GM18526 (cell line): ENCODE measurements around the gene PTH2.

Source experiments
- POLR2A ChIP-seq: IDR thresholded peaks from 3 replicates; pipeline ENCODE4 v1.6.1; 2011; ENCODE audit not compliant: insufficient read length; ENCODE audit errors: extremely low read depth

Gene PTH2

DNA sequence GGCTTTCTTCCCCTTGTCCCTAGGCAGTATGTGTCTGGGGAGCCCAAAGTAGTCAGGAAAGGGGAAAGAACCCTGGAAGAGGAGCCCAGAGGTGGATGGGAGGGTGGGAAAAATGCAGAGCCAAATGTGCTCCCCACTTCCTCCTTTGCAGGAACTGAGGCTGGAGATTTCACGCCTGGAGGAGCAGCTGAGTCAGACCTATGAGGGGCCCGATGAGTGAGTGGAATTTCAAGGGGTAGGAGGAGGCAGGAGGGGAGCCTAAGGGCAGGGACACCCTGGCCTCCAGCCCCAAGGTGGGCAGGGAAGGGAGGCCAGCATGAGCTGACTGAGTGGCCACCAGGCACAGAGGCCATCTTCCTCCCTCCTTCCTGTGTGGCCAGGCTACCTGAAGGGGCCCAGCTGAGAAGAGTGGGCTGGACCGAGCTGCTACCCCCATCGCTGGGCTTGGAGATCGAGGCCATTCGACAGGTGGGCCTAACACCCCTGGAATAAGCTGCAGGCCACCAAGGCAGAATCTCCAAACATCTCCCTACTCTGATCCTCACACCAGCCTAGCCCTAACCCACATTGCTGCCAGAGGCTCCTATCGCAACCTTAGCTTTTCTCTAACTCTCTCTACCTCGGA, 14.3 kb downstream of the PTH2 start:
- no peak for TF ChIP-seq POLR2A

DNA sequence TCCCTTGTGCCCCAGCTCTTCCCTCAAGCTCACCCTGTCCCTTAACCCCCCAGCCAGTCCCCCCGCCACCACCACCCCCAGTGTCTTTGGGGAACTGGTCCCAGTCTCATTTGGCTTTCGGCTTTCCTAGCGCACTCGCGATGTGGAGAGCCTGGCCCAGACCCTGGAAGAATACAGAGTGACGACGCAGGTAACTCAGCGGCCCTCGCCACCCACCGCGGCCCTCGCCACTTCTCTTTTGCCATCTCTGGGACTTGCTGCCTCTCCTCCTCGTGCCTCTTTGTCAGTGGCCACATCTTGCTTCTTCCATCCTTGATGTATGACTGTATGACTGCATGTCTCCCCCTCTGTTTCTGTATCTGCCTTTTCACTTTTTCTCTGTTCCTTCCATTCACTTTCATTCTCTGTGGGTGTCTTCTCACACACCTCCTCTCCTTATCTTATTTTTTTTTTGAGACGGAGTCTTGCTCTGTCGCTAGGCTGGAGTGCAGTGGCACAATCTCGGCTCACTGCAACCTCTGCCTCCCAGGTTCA, 15.7 kb downstream of the PTH2 start:
- no peak for TF ChIP-seq POLR2A

DNA sequence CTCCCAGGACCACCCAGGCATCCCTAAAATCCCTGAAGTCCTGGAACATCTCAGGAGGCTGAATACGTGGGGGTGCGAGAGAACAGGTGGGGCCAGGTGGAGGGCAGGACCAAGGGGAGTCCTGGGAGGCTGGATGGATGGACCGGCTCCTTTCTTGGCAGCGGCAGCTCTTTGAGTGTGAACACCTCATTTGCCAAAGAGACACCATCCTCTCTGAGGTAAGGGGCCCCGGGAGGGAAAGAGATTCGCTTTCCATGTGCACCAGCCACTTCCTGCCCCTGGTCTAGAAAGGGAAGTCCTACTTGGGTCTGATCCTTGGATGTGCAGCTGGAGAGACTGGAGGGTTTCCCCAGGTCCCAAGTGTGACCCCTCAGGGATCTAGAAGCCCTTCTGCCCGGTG, 16.2 kb downstream of the PTH2 start:
- no peak for TF ChIP-seq POLR2A

DNA sequence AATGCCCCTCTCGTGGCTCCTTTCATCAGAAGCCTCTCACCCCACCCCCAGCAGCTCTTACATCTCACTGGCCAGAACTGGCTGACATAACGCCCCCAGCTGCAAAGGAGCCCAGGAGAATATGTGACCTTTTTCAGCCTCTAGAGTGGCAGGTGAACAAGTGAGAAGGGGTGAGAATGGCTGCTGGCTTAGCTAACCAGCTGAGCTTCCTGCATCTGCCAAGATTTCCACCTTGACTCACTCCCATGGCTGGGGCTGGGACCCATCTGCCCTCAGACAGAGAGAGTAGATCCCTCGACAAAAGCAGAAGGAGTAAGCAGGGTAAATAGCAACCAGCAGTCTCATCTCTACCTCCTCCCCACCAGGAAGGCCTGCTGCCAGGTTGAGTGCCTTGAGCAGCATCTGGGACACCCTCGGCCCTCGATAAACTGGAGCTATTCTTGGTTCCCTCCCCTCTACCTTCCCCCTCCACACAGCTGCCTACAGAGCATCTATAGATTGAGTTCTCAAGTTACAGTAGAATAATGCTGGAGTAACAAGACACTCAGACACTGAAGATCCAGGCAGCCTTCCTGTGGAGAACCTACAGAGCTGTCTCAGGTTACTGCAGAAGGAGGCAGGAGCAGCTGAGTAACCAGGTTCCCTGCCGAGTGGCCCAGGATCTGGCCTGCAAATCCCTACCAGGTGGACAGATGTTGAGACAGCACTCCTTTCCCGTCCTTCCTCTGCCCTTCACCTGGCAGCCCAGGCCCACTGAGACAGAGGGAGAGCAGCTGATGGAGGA, 19.6 kb downstream of the PTH2 start:
- TF ChIP-seq POLR2A, result no peak

DNA sequence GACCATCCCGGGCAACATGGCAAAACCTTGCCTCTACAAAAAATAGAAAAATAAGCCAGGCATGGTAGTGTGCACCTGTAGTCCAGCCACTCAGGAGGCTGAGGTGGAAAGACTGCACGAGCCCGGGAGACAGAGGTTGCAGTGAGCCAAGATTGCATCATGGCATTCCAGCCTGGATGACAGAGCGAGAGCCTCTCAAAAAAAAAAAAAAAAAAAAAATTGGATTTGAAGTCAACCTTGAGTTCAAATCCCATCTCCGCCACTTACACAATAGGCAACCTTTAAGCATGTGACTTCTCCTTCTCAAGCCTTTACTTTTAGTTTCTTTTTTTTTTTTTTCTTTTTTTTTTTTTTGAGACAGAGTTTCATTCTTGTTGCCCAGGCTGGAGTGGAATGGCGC, 23.2 kb downstream of the PTH2 start:
- TF ChIP-seq POLR2A, result no peak

DNA sequence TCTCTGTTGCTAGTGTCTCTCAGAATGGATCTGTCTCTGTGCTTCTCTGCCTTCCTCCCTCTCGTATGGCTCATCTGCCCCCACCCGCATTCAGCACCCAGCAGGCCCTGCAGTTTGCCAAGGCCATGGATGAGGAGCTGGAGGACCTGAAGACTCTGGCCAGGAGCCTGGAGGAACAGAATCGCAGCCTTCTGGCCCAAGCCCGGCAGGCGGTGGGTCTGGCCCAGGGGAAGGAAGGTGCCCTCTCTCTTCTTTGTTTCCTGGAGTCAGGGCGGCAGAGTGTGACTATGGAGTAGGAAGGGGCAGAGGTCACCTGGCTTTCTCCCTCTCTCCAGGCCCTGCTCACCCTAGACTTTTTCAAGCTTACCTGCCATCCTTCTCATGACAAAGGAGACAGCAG, 24.3 kb downstream of the PTH2 start:
- TF ChIP-seq POLR2A, result no peak

DNA sequence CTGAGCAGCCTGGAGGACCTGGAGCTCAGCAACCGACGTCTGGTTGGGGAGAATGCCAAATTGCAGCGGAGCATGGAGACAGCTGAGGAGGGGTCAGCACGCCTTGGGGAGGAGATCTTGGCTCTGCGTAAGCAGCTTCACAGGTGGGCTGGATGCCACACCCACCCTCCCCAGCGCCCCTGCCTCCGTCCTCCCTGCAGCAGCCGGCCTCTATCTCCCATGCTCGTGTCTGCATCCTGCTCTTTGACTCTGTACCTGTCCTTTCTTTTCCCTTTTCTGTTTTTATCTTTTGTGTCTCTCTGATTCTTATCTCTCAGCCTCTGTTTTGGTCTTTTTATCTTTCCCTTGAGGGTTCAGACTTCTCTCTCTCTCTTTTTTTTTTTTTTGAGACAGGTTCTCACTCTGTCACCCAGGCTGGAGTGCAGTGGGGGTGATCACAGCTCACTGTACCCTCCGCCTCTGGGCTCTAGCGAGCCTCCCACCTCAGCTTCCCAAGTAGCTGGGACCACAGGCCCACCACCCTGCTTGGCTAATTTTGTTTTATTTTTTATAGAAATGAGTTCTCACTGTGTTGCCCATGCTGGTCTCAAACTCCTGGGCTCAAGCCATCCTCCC, 25.1 kb downstream of the PTH2 start:
- TF ChIP-seq POLR2A, result no peak

DNA sequence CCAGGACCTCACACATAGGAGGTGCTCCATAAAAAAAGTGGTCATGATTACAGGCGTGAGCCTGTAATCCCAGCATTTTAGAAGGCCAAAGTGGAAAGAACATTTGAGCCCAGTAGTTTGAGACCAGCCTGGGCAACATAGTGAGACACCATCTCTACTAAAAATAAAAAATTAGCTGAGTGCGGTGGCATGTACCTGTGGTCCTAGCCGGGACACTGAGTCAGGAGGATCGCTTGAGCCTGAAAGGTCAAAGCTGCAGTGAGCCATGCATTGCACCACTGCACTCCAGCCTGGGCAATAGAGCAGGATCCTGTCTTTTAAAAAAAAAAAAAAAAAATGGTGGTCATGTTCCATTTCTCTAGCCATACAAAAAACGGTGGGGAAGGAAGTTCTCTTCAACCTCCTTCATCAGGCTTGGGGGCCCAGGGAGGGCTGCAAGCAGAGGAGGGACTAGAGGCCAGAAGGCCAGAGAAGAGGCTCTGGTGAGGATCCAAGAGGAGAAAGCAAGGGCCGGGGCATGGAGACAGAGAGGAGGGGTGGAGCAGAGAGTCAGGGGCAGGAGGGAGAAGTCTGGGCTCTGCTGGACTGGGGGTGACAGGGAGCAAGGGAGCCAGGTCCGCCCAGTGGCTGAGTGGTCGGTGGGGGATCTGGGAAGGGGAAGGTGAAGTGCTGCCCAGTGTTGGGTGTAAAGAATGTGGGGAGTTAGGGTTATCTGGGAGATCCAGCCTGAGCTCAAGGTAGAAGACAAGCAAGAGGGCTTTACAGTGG, 26.3 kb downstream of the PTH2 start:
- no peak for TF ChIP-seq POLR2A

DNA sequence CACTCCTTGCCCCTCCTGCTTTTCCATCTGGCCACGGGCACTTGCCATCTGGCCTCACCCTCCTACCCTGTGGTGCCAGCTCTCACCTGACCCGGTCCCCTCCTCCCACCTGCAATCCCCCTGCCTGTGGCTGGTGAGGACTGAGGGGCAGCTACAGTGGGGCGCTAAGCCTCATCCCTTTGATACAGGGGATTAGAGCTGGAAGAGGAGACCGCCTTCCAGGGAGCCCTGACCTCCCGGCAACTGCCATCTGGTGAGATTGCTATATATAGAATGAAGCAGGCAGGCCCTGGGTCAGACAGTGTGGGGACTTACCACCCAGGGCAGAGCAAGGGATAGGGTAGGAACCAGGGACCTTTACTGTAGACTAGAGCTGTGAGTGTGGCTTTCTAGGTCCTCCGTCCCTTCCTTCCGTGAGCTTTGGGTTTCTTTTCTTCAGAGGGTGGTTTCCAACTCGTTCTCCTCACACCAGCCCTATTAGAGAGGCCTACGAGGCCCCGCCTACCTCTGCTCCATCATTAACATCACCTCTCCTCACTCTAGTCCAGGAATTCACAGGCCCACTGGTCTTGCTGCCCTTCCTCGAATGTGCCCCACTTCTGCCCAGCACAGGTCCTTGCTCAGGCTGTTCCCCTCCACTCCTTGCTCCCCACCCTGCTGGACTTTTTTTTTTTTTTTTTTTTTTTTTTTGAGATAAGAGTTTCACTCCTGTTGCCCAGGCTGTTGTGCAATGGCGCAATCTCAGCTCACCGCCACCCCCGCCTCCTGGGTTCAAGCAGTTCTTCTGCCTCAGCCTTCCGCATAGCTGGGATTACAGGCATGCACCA, 27.4 kb downstream of the PTH2 start:
- no peak for TF ChIP-seq POLR2A

DNA sequence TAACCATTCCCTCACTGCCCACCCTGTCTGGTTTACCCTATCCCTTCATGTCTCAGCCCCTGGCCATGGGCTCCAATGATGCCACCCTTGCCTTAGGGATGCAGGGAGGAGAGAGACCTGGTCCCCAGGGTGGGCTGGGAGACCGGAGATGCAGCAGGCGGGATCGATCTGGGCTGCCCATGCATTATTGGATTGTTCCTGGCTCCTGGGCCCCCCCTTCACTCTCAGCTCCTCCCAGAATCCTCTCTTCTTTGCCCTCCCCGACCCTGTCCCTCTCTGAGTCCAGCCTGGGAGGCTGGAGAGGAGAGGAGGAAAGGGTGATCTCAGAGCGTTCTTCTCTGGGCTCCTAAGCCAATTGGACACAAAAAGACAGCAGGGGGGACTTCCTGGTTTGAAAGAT, 29.4 kb downstream of the PTH2 start:
- no peak for TF ChIP-seq POLR2A

DNA sequence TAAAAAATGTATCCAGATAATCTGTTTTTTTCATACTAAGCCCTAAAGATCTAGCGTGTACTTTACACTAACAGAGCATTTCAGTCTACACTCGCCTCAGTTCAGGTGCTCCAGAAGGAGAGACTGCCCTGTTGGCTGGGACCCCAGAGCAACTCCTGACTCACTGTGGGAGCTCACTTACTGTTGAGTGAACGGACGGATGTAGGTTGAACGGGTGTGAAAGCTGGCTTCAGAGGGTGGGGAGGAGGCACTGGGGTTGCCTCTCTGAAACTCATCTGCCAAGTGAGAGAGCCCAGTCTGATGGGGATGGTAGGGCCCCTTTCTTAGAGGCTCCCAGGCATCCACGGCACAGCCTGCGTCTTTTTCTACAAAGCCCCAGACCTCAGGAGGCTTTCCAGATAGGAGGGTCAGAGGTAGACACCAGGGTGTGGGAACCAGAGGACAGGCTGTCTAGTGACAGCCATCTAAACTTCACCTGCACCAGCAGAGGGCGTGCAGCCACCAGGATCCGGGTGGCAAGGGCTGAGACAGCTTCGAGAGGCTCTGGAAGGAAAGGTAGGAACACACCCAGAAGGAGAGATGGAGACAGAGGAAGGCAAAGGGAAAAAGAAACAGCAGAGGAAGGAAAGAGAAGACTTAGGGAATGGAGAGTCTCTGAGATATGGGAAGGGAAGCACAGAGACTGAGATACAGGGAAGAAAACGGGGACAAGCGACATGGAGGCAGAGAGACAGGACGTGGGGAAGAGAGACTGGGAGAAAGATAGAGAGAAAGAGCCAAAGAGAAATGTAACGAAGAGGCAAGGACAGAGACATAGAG, 31.5 kb downstream of the PTH2 start:
- TF ChIP-seq POLR2A, result no peak

DNA sequence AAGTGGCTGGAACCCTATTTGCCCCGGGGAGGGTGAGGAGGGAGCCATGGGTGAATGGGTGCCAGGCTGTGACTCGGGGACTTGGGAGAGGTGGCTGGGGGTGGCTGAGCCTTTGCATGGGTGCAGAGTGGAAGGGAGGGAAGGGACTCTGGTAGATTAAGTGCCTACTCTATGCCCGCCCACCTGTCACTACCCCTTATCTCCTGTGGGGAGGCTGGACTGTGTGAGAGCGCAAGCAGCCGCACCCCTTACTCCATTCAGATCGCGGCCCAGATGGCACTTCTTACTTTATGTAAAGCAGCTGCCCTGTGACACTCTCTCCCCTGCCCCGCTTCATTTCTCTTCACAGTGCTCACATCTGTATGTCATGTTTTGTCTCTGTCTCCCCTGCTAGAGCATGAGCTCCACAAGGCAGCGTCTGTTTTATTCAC, 32.3 kb downstream of the PTH2 start:
- no peak for TF ChIP-seq POLR2A

DNA sequence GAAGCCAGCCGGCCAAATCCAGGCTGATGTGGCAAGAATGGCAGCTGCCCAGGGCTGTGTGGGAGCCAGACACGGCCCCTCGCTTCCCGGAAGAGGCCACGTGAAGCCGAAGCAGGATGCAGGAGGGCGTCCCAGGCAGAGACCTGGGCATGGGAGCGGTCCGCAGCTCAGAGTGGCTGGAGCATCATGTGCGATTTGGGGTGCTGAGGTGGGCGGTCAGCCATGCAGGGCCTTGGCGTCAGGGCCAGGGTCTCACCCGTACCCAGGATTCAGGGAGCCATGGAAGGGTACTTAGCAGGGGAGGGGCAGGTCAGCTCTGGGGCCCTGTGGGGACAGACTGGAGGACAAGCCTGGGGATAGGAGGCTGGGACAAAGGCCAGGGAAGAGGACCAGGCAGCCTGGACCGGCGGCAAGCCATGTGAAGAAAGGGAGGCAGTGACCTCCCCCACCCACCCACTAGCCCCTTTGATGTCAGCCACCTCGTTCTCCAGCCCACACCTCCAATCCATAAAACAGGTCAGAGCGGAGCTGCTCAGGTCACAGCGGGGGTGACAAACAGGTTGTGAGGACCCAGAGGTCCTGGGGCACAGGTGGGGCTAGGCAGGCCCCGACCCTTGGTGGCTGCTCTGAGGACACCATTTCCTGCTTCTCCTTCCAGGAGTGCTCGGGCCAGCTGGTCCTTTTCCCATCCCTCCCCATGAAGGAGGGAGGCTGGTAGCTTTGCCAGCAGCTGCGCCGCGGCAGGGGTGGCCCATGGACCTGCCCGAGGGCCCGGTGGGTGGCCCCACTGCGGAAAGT, 32.9 kb downstream of the PTH2 start:
- TF ChIP-seq POLR2A, result no peak
